Cardiac fibroblast (primary cell): ENCODE measurements around the gene CPNE2.

Experiments used
- DNase-seq, 2 donors: peaks; one replicate each; pipeline versions ENCODE4 v3.0.0 to v3.0.0-alpha.2; 2010; ENCODE audit warnings: low read depth in 2 of 2
- H3K4me3 ChIP-seq, 2 donors: replicated peaks in 1 of 2; 1 replicate in 1 of 2; 2 replicates in 1 of 2; pipeline ENCODE4 v1.5.1; 2011; ENCODE audit warnings: low read depth in 2 of 2, low read length in 2 of 2, mild to moderate bottlenecking in 2 of 2, moderate library complexity in 1 of 2
- CTCF ChIP-seq: IDR thresholded peaks from one replicate; pipeline ENCODE4 v1.5.1; 2011; ENCODE audit warnings: low read depth, mild to moderate bottlenecking, low read length, inconsistent platforms

CPNE2 gene

GRCh38 chr16:57149391-57149790 is 57.0 kb downstream of the CPNE2 start:
- no peak for DNase-seq
- H3K4me3 ChIP-seq: no peak overlapping the region

GRCh38 chr16:57150682-57151330 is 58.4 kb downstream of the CPNE2 start:
- no peak for TF ChIP-seq CTCF
- peak in 1 of 2 donors; percentile 35 for DNase-seq
- no peak overlapping the region for H3K4me3 ChIP-seq

More at GRCh38 chr16:57149391-57149790, 57.0 kb downstream of the CPNE2 start:
- TF ChIP-seq CTCF: no peak

GRCh38 chr16:57151369-57151768 is 59.0 kb downstream of the CPNE2 start:
- no peak for TF ChIP-seq CTCF
- no peak overlapping the region for H3K4me3 ChIP-seq
- DNase-seq: no peak

GRCh38 chr16:57152096-57153093 is 60.0 kb downstream of the CPNE2 start:
- peak in 1 of 2 donors; percentile 11 for DNase-seq
- no peak for TF ChIP-seq CTCF
- H3K4me3 ChIP-seq: no peak overlapping the region

- DNase-seq: no peak
- TF ChIP-seq CTCF: no peak
- no peak overlapping the region for H3K4me3 ChIP-seq
Measured at GRCh38 chr16:57153841-57154240, 61.5 kb downstream of the CPNE2 start.

GRCh38 chr16:57155702-57156350 is 63.4 kb downstream of the CPNE2 start:
- no peak for DNase-seq
- TF ChIP-seq CTCF: no peak
- H3K4me3 ChIP-seq: no peak overlapping the region
